ENCODE data around the gene TCEAL5. TPM values are rescaled to one million over a fixed set of nuclear protein-coding genes. Genes with fewer than 3 reads are reported as not detected.

The TCEAL5 gene
- total and polyA plus RNA-seq, 2 donors (not counting 1 experiment from before 2014, with no cell fraction given) = not detected

DNA sequence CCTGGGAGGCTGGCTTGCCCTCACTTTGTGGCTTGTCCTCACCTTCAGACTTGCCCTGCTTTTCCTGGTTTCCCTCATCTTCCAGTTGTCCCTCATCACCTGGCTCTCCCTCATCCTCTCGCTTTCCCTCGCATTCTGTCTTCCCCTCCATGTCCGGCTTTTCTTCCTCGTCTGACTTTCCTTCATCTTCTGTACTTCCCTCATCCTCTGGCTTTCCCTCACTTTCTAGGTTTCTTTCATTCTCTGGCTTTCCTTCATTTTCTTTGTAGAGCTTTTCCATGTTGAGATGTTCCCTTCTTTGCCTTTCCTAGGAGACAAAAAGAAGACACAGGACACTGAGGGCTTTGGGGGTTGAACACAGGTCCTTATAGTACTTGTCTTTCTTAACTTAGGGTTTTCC lies 2.3 kb downstream of the TCEAL5 start:
- Histone ChIP-seq H3K27ac (ENCODE audit: insufficient read depth, low read length) (no peak overlapping the region), H3K36me3 (ENCODE audit: control insufficient read depth, insufficient read depth, low read length) (no peaks in the 10 kb centered on the region), H3K27me3 (ENCODE audit: control insufficient read depth, insufficient read depth, low read length) (peaks cover 20% of the 10 kb centered on the region), H3K4me3 (replicated peaks in 1 of 4; ENCODE audit: control extremely low read depth in 1 of 4, insufficient read depth in 1 of 4, low read depth in 3 of 4, low read length in 4 of 4) (no peak overlapping the region), H3K79me2 (ENCODE audit: control insufficient read depth, insufficient read depth, low read length) (no peaks in the 10 kb centered on the region), H3K4me1 (ENCODE audit: control insufficient read depth, extremely low read depth, insufficient read depth, low read length) (no peaks in the 10 kb centered on the region), H4K20me1 (ENCODE audit: control insufficient read depth, extremely low read depth, insufficient read depth, low read length) (no peaks in the 10 kb centered on the region), H3K9ac (ENCODE audit: insufficient read depth, low read length) (no peak overlapping the region), H2AFZ (ENCODE audit: low read length) (no peak overlapping the region), H3K9me3 (ENCODE audit: control insufficient read depth, insufficient read depth, low read depth, low read length) (no peaks in the 10 kb centered on the region), H3K4me2 (ENCODE audit: extremely low read depth, insufficient read depth, low read length) (no peak overlapping the region)
- no peak for DNase-seq (ENCODE audit: low read depth in 2 of 2)
- TF ChIP-seq EZH2 (IDR thresholded peaks at IDR 0.05; ENCODE audit: low read length, missing control alignments) = no peak
- TF ChIP-seq, protein P1, sequence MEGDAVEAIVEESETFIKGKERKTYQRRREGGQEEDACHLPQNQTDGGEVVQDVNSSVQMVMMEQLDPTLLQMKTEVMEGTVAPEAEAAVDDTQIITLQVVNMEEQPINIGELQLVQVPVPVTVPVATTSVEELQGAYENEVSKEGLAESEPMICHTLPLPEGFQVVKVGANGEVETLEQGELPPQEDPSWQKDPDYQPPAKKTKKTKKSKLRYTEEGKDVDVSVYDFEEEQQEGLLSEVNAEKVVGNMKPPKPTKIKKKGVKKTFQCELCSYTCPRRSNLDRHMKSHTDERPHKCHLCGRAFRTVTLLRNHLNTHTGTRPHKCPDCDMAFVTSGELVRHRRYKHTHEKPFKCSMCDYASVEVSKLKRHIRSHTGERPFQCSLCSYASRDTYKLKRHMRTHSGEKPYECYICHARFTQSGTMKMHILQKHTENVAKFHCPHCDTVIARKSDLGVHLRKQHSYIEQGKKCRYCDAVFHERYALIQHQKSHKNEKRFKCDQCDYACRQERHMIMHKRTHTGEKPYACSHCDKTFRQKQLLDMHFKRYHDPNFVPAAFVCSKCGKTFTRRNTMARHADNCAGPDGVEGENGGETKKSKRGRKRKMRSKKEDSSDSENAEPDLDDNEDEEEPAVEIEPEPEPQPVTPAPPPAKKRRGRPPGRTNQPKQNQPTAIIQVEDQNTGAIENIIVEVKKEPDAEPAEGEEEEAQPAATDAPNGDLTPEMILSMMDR (conservative IDR thresholded peaks at IDR 0.05 in 1 of 2, IDR thresholded peaks at IDR 0.05 in 1 of 2; ENCODE audit: low read depth in 1 of 2, low read length in 2 of 2) = no peak

DNA sequence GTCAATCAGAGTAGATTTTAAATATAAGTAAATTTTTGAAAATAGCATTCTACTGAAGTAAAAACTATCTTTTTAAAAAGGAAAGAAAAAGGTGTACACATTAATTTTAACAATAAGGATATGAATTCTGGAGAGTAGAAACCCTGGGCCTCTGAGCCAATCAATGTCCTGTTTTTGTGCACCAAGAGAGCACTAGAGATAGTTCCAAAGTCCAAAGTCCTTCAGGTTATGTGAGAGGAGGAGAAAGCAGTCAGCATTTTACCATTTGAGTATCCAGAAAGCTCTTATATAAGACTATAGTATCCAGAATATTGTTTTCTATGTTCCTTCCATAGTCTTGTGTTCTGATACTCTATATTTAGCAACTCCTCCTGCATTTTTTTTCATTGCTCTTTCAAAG lies 18.3 kb downstream of the TCEAL5 start:
- TF ChIP-seq, protein P1 (conservative IDR thresholded peaks at IDR 0.05 in 1 of 2, IDR thresholded peaks at IDR 0.05 in 1 of 2; ENCODE audit: low read depth in 1 of 2, low read length in 2 of 2) = no peak
- no peak for TF ChIP-seq EZH2 (IDR thresholded peaks at IDR 0.05; ENCODE audit: low read length, missing control alignments)
- H3K4me3 ChIP-seq (replicated peaks in 1 of 4; ENCODE audit: control extremely low read depth in 1 of 4, insufficient read depth in 1 of 4, low read depth in 3 of 4, low read length in 4 of 4) = no peak overlapping the region
- peaks cover 3% of the 10 kb centered on the region for H3K27me3 ChIP-seq (ENCODE audit: control insufficient read depth, insufficient read depth, low read length)
- DNase-seq (ENCODE audit: low read depth in 2 of 2) = no peak
- H4K20me1 ChIP-seq (ENCODE audit: control insufficient read depth, extremely low read depth, insufficient read depth, low read length) = no peaks in the 10 kb centered on the region
- no peak overlapping the region for H3K27ac ChIP-seq (ENCODE audit: insufficient read depth, low read length)
- H2AFZ ChIP-seq (ENCODE audit: low read length) = no peak overlapping the region
- H3K36me3 ChIP-seq (ENCODE audit: control insufficient read depth, insufficient read depth, low read length) = no peaks in the 10 kb centered on the region
- H3K79me2 ChIP-seq (ENCODE audit: control insufficient read depth, insufficient read depth, low read length) = peaks cover 8% of the 10 kb centered on the region
- no peak overlapping the region for H3K9ac ChIP-seq (ENCODE audit: insufficient read depth, low read length)
- H3K9me3 ChIP-seq (ENCODE audit: control insufficient read depth, insufficient read depth, low read depth, low read length) = no peaks in the 10 kb centered on the region
- H3K4me1 ChIP-seq (ENCODE audit: control insufficient read depth, extremely low read depth, insufficient read depth, low read length) = no peaks in the 10 kb centered on the region
- no peak overlapping the region for H3K4me2 ChIP-seq (ENCODE audit: extremely low read depth, insufficient read depth, low read length)

DNA sequence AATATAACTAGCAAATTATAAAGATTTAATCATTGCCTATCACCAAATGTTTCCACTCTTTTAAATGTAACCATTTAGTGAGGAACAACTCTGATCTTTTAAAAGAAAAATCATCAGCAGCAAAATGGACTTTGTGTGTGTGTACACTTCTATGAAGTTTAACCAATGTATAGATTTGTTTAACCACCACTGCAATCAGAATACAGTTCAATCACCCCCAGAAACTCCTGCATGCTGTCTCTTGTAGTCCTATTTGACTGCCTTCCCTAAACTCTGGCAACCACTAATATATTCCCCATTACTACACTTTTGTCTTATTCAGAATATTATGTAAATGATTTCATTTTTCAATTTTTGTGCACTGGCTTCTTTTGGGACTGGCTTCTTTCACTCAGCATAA lies 19.9 kb downstream of the TCEAL5 start:
- Histone ChIP-seq H3K36me3 (ENCODE audit: control insufficient read depth, insufficient read depth, low read length) (no peaks in the 10 kb centered on the region), H3K4me1 (ENCODE audit: control insufficient read depth, extremely low read depth, insufficient read depth, low read length) (no peaks in the 10 kb centered on the region), H3K4me2 (ENCODE audit: extremely low read depth, insufficient read depth, low read length) (no peak overlapping the region), H4K20me1 (ENCODE audit: control insufficient read depth, extremely low read depth, insufficient read depth, low read length) (no peaks in the 10 kb centered on the region), H3K9me3 (ENCODE audit: control insufficient read depth, insufficient read depth, low read depth, low read length) (no peaks in the 10 kb centered on the region), H3K27me3 (ENCODE audit: control insufficient read depth, insufficient read depth, low read length) (peaks cover 3% of the 10 kb centered on the region), H3K9ac (ENCODE audit: insufficient read depth, low read length) (no peak overlapping the region), H3K4me3 (replicated peaks in 1 of 4; ENCODE audit: control extremely low read depth in 1 of 4, insufficient read depth in 1 of 4, low read depth in 3 of 4, low read length in 4 of 4) (no peak overlapping the region), H3K27ac (ENCODE audit: insufficient read depth, low read length) (no peak overlapping the region), H2AFZ (ENCODE audit: low read length) (no peak overlapping the region), H3K79me2 (ENCODE audit: control insufficient read depth, insufficient read depth, low read length) (peaks cover 8% of the 10 kb centered on the region)
- no peak for TF ChIP-seq EZH2 (IDR thresholded peaks at IDR 0.05; ENCODE audit: low read length, missing control alignments)
- TF ChIP-seq, protein P1 (conservative IDR thresholded peaks at IDR 0.05 in 1 of 2, IDR thresholded peaks at IDR 0.05 in 1 of 2; ENCODE audit: low read depth in 1 of 2, low read length in 2 of 2) = no peak
- DNase-seq (ENCODE audit: low read depth in 2 of 2) = no peak

Measured in fibroblast of lung (primary cell).